Measurements from ENCODE around the gene CELF5.

DNA sequence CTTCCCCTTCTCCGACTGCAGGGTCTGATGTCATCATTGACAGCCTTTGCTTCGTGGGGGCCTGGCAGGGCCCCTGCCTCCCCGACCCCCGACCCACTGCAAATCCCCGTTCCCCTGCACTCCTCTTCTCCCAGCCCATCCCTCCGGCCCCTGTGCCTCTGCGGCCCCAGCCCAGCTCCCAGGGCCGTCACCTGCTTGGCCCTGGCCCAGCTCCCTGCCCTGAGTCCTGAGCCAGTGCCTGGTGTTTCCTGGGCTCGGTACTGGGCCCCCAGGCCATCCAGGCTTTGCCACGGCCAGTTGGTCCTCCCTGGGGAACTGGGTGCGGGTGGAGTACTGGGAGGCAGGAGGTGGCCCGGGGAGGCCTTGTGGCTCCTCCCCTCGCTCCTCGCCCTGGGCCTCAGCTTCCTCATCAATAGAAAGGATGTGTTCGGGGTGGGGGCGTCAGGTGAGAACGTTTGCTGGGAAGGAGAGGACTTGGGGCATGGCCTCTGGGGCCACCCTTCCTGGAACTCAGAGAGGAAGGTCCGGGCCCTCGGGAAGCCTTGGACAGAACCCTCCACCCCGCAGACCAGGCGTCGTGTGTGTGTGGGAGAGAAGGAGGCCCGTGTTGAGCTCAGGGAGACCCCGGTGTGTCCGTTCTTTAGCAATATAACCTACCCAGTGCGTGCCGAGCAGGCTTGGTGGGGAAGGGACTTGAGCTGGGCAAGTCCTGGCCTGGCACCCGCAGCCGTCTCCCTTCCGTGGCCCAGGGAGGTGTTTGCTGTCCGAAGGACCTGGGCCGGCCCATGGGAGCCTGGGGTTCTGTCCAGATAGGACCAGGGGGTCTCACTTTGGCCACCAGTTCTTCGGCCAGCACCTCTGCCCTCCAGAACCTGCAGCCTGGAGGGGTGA lies 15.9 kb upstream of the CELF5 start:
- TF ChIP-seq, protein P1, sequence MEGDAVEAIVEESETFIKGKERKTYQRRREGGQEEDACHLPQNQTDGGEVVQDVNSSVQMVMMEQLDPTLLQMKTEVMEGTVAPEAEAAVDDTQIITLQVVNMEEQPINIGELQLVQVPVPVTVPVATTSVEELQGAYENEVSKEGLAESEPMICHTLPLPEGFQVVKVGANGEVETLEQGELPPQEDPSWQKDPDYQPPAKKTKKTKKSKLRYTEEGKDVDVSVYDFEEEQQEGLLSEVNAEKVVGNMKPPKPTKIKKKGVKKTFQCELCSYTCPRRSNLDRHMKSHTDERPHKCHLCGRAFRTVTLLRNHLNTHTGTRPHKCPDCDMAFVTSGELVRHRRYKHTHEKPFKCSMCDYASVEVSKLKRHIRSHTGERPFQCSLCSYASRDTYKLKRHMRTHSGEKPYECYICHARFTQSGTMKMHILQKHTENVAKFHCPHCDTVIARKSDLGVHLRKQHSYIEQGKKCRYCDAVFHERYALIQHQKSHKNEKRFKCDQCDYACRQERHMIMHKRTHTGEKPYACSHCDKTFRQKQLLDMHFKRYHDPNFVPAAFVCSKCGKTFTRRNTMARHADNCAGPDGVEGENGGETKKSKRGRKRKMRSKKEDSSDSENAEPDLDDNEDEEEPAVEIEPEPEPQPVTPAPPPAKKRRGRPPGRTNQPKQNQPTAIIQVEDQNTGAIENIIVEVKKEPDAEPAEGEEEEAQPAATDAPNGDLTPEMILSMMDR (IDR thresholded peaks at IDR 0.05) = no peak
- TF ChIP-seq ZFX (IDR thresholded peaks at IDR 0.05; ENCODE audit: borderline replicate concordance) = no peak

All from 22Rv1 (cell line).